HG03159 (cell line): ENCODE results near the gene PRRG1.
"Not testable (repeated sequence)": the region's sequence is repeated elsewhere in the genome, so short reads cannot be mapped to it uniquely, and the experiment has no call there.

Experiments used
- ATAC-seq: cut with Tn5 transposase; IDR thresholded peaks from one replicate; pipeline ENCODE4 v1.9.1; 2021; ENCODE audit warnings: mild to moderate bottlenecking, moderate library complexity; ENCODE audit not compliant: unreplicated experiment

PRRG1 gene

DNA sequence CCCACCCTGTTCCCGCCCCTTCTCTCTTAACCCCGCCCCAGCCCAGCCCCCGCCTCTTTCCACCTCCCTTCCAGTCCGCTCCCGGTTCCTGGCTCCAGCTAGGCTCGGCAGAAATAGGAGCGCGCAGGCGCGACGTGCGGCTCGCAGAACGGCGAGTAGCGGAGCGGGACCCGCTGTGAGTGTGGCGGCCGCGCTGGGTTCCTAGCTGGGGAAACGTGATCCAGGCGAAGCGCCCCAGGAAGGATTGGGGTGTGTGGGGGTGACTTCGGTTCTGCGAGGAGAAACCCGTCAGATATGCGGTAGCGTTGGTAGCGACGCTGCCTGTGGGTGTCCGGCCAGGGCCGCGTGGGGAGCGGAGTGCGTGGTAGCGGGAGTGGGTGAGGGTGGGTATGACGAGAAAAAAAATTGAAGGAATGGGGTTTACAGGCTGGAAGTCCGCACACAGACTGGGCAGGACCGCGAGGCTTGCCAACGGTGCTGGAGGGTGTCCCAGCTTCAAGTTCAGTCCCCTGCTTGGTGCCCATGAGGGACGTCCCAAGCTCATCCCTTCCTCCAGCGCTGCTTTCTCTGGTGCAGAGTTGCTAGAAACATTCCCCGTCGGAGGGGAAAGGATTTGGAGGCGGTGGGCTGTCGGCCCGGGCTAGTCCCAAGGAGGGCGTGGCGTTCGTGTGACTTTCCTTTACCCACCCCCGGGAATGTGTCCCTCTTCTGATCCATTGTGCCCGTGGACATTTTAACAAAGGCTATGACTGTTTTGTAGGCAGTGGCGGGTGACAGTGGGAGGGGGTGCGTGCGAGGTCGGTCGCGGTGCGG, at the start of gene PRRG1:
PRRG1 (plus strand) TSS at position 144 of the 813 bp plus-strand sequence. CDS start 56,886 bp downstream, outside the sequence.
- ATAC-seq = no peak

DNA sequence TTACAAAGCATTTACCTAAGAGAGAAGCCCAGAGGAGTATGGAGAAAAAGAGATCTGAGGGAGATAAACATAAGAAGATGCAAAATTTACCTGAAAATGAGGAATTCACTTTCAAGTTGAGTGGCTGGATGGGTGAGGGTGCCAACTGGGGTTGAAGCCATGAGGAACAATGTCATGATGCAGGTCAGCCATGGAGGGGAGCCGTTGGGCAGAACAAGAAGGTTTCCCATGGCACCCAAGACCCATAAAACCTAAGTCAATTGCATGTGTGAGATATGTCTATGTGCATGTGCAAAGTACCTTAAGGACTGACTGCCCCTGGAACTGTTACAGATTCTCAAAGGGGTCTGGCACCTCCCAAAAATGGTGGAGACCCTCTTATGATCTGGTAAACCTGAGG, 46.6 kb upstream of the PRRG1 start:
- ATAC-seq = no peak

DNA sequence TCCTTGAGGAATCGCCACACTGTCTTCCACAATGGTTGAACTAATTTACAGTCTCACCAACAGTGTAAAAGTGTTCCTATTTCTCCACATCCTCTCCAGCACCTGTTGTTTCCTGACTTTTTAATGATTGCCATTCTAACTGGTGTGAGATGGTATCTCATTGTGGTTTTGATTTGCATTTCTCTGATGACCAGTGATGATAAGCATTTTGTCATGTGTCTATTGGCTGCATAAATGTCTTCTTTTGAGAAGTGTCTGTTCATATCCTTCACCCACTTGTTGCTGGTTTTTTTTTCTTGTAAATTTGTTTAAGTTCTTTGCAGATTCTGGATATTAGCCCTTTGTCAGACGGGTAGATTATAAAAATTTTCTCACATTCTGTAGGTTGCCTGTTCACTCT, 43.9 kb upstream of the PRRG1 start:
- ATAC-seq = not testable (repeated sequence)

DNA sequence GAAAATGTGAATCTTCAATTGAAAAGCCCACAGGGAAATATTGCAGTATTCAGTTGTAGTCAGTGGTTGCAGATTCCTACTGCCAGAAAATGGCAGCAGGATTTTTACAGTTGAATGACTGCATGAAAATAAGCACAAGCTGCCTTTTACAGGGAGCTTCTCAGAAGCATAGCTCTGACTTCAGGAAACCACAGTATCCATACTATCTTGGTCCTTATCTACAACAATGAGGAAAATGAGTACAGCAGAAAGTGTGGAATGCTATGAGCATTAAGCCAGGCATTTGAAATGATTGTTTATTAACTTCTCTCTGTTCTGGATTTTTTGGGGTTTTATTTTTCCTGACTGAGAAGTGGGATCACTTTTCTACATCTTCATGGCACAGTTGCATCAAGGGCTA, 34.6 kb upstream of the PRRG1 start:
- no peak for ATAC-seq

DNA sequence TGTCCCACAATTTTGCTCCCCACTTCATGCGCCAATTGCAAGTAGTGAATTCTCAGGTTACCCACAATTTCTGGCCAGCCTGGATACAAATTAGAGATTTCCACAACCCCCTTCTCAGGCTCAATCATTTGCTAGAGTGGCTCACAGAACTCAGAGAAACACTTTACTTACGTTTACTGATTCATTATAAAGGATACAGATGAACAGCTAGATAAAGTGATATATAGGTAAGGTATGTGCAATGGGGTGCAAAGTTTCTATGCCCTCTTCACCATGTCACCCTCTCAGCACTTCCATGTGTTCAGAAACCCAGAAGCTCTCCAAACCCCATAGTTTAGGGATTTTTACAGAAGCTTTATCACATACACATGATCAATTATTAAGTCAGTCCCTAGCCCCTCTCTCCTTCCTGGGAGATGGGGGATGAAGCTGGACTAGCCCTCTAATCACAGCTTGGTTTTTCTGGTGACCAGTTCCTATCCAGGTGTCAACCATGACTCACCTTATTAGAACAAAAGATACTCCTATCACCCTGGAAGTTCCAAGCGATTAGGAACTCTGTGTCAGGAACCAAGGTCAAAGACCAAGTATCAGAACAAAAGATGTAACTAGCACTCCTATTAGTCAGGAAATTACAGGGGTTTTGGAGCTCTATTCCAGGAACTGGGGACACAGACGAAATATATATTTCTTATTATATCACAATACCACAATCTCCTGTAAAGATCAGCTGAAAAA, 33.5 kb upstream of the PRRG1 start:
- no peak for ATAC-seq

DNA sequence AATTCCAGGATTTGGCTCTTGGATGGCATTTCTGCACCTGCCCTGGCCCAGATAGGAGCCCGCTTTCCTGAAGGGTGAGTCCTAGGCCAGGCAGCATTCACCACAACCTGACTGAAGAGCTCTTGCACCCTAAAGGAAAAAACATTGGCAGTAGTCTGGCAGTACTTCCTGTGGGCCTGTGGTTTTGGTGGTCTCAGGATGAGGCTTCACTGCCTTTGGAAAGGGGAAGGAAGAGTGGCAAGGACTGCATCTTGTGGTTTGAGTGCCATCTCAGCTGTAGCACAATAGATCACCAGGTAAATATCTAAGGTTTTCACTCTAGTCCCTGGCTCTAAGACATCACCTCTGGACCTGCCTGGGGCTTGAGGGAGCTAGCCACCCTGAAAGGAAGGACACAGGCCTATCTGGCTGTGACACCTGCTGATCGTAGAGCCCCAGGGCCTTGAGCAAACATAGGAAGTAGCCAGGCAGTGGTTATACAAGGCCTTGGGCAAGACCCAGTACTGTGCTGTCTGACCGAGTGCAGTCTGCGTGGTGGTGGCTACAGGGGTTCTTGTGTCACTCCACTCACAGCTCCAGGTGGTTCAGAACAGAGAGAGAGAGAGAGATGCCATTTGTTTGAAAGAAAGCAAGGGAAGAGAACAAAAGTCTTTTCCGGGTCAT, 28.5 kb upstream of the PRRG1 start:
- ATAC-seq = no peak

DNA sequence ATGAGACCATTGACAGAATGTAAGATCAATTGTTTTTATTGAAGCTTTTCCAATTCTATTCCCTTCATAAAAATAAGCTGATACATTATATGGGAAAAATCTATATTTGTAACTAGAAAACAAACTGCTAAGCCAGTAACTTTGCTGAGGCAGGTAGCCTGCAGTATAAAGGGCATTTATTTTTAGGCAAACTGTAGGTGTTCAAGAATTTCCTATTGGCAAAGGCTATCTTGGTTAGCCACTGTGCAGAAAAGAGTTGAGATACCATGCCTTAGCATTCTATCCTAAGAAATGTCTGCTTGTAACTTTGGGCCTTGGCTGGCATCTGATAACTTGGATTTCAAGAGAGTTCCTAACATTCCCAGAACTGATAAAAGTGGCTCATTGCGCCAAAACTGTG, 18.5 kb upstream of the PRRG1 start:
- no peak for ATAC-seq

DNA sequence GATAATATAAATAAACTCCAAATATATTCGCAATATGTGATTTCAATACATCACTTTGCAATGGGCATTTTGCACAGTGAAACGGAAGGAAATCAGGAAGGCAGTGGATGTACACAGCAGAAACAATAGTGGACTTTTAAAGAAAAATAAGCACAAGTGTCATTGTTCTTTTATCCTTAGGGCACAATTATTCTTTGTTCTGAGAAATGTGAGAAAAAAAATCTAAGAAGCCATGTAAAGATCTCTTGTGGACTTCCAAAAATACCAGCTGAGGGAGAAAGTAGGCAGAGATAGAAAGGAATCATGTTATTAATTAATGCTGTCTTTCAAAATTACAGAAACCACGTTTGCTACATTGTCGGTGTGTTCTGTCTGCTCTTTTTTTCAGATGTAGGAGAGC, 17.6 kb upstream of the PRRG1 start:
- no peak for ATAC-seq

DNA sequence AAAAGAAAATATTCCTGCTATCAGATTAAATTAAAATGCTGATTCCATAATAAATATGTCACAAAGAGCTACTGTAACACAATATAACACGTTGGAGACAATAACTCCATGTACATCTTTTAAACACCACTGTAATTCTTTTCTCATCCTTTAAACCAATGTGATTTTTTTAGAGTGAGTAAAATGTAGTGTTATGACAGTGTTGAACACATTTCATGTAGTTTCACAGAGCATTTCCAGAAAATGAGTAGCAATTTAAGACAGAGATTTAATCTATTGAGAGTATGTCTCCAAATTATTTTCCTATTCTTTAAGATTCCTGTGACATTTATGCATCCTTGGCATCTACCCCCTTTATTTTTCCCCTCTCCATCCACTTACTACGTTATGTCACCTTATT, 17.1 kb upstream of the PRRG1 start:
- ATAC-seq = no peak

DNA sequence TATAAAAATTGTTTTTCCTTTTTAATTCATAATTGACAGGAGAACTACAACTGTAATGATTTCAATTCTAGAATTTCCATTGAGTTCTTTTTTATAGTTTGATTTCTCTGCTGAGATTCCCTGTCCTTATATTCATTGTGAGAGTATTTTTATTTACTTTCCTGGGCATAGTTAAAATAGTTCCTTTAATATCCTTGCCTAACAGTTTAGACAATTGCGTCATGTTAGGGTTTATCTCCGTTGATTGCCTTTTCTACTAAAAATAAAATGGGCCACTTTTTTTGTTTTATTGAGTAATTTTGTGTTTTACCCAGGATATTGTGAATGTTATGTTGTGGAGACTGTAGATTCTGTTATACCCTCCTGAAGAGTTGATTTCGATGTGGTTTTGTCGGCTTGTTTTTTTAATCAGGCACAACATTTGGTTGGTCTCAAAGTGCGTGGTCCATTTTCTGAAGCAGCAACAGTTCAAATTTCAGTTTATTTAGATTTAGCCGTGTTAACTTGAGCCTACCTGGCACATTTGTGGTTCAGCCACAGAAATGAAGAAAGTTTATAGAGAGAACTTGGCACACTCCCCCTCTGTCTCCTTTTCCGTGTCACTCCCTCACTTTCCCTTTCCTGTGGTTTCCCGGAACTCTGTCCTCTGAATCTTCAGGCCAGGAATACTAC, 16.0 kb upstream of the PRRG1 start:
- no peak for ATAC-seq

DNA sequence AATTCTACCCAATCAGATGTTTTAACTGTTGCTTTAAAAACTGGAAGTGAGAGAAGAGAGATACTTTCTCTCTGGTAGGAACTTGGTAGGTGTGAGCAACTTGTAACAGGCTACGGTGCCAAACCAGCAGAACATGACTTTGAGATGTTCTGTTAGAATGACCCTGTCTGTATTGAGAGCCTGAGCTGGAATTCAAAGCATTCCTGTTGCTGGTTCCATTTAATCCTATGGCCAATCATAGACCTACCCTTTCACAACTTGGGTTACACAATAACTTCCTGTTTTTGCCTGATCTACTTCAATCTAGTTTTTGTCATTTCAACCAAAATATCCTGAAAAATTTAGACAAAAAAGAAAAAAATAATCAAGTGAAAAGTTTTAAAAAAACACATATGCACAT, 1.7 kb upstream of the PRRG1 start:
- no peak for ATAC-seq

DNA sequence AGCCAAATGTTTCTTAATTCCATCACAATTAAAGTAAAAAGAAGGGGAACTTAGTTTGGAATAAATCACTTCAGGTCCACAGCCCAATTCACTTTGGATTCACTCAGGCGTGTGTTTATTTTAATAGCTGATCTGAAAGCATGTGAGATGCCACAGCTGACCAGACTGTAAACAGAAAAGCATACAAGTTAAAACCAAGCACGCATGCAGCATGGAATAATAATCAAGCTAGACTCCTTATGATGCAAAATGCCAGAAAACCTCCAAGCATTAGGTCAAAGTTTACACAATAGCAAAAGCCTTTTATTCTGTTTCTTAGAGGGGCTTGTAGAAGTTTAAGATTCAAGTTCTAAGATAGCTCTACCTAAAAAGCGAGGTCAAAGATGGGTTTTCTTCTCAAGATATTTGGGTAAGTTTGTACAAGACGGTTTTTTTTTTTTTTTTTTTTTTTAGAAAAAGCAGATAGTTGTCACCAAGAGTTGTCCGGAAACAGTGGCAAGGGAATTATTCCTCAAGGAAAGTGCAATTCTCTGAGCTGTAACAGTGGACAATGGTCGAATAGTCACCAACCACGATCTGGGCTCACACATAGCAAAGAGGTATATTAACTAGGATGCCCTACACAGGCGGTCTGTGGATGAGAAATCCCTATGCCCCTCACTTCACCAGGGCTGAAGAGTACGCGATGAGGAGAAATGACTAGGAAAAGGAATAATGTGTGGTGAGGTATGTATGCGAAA, 763 bp upstream of the PRRG1 start:
- ATAC-seq = no peak

DNA sequence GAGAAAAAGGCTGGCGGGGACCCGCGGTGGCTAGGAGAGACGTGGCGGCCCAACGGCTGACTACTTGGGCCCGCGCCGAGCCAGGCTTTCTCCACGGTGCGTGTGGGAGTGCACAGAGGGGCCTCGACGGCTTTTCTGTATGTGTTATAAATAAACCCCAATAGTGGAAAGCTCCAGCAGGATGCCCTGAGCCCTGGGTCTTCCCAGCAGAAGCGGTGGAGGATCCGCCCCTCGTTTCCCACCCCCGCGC, 268 bp upstream of the PRRG1 start:
- no peak for ATAC-seq

DNA sequence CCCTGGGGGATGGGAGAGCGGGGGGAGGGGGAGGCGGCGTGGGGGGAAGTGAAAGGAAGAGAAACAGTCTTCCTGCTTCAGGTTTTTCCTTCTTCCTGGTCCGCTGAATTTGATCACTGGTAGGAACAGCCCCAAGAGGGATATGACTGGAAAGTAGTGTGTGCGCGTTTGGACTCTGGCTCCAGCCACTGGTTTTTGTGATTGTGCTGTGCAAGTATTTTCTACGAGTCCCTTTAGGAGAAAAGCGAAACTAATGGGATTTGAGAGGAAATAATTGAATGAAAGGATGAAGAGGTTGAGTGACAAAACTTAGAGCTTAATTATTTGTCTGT, 836 bp downstream of the PRRG1 start:
- ATAC-seq = no peak

DNA sequence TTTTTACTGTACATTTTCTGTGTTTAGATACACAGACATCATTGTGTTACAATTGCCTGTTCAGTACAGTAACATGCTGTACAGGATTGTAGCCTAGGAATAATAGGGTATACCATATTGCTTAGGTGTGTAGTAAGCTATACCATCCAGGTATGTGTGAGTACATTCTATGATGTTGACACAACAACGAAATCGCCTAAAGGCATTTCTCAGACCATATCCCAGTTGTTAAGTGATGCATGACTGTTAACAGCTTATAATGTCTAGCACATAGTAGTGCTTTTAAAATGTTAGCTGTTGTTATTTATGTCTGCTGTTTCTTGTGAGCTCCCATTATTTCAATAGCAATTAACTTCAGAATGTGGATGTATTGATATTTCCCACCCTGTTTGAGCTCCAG, 4.5 kb downstream of the PRRG1 start:
- no peak for ATAC-seq

DNA sequence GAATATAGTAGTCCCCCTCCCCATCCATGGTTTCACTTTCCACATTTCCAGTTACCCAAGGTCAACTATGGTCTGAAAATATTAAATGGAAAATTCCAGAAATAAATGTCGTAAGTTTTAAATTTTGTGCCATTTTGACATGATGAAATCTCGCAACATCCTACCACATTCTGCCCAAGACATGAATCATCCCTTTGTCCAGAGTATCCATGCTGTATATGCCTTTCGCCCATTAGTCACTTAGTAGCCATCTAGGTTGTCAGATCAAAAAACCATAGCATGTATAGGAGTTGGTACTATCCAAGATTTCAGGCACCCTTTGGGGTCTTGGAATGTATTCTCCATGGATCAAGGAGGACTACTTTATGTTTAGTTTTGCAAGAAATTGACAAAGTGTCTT, 8.3 kb downstream of the PRRG1 start:
- no peak for ATAC-seq

DNA sequence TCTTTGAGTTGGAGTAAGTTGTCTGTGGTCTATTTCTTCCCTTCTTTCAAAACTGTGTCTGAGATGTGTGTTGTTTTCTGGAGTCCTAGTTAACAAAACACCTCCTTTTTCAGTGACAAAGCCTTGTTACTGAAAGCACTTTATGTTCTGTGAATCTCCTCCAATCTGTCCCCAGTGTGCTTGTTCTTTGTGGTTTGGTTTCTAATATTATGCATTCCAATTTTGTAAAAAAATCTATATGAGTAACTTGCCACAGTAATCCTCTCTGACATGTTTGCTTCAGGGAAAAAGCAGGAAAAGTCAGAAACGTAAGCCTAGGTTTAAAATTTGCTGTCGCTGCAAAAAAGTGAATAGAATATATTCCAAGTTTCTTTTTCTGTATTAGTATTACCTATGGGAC, 12.4 kb downstream of the PRRG1 start:
- ATAC-seq = no peak

DNA sequence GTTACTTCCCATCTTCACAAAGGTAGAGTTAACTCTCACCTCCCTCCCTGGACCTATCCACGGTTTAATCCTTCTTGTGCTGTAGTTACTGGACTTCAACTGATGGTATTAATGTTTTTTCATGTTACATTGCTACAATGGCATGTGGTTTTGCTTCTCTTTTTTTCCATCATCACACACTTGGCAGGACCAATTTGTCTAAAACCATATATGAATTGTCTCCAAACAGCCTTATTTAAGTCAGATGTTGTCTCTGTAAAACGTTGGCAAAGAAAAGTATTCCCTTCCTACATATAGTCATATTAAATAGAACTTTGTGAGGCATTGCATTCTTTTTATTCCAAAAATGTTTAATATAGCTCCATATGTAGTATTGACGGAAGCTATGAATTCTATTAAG, 15.5 kb downstream of the PRRG1 start:
- ATAC-seq = no peak

DNA sequence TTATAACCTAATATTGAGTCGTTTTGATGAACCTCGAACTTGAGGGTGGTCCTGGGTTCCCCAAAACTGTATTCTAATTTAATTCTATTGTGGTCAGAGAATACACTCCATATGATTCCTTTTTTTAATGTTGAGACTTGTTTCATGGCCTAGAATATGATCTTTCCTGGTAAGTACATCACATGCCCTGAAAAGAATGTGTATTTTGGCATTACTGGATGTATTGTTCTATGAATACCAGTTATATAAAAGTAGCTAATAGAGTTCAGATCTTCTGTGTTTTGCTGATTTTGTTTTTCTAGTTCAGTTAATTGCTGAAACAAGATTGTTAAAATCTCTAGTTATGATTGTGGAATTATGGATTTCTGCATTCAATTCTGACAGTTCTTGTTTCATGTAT, 18.8 kb downstream of the PRRG1 start:
- no peak for ATAC-seq

DNA sequence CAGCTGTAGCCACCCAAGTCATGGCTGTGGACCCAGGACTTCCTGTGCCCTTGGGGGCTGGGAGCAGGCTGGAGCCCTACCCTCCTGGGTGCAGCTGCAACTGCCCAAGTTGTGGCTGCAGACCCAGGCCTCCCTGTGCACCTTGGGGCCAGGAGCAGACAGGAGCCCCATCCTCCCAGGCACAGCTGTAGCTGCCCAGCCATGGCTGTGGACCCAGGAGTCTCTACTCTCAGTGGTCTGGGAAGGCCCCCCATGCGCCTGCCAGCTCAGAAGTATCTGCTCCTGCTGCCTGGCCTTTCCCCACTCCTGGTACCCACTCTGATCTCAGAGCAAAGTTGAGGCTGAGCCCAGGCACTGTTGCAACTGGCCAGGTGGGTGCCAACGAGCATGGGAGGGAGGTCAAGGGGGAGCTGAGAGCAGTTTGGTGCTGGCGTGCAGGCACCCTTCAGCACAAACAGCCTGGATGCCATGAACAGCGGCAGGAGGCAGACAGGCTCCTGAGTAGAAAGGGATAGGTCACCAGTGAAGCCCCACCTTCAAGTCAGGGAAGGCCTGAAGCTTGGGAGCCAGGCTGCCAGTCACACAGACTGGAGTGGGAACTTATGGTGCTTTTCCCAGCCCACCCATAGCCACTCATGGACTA, 21.5 kb downstream of the PRRG1 start:
- no peak for ATAC-seq

DNA sequence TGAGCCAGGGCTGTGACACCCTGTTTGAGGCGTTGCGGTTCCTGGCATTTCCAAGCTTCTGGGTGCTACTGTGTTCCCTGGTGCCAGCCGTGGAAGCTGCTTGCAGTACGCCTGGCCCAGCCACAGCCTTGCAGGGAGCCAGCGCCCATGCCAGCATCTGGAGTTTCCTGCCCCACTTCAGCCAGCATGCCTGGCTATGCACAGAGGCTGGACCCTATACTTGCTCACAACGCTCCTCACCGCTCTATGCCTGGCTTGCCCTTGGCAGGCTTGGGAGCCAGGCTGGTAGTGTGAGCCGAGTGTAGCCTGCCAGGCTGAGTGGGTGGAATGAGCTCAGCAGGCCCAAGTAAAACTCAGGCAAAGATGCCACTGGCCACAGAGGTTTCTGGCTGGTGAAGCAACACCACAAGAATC, 22.4 kb downstream of the PRRG1 start:
- ATAC-seq = no peak
